Pons (tissue), 1 donor: ENCODE measurements around the gene FAM193B.

ENCODE experiments used
- DNase-seq: peaks from one replicate; pipeline ENCODE4 v3.0.0-alpha.2; 2016; ENCODE audit warnings: low spot score

The FAM193B gene

DNA sequence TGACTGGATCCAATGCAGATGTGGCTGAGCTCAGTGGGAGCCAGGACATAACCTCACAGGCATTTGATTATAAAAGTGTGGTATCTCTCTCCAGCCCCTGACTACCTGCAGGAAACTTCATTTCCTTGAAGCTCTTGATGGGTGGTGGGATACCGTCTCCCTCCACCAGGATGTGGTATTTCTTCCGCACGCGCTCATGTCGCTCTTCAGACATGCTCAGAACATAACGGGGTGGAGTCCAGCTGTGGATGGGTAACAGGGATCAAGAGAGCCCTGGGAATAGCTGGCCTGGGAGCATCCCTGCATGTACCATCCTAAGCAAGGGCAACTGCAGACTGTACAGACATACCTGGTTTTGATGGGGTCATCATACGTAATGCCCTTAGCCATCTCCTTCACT is 38.8 kb downstream of the FAM193B start:
- DNase-seq, result no peak

DNA sequence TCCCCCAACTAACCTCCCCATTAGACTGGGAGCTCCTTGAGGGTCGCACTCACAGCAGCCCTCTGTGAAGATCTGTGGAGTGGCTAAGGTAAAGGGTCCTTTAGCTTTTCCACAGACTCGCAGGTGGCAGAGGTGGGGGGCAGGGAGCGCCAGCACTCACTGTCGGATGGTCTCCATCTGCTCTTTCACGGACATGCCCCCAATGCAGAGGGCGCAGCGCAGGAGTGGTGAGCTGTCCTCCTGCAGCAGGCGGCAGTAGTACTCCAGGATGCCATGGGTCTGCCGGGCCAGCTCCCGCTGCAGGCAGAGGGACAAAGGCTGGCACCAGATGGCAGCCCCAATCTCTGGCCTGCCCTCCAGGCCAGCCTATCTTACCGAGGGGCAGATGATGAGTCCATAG is 39.8 kb downstream of the FAM193B start:
- DNase-seq, result no peak

GRCh38 chr5:177513500-177513899 is 40.9 kb downstream of the FAM193B start:
- DNase-seq, result no peak

GRCh38 chr5:177512736-177513380 is 41.5 kb downstream of the FAM193B start:
- DNase-seq, result no peak

GRCh38 chr5:177511796-177512675 is 42.3 kb downstream of the FAM193B start:
- no peak for DNase-seq

DNA sequence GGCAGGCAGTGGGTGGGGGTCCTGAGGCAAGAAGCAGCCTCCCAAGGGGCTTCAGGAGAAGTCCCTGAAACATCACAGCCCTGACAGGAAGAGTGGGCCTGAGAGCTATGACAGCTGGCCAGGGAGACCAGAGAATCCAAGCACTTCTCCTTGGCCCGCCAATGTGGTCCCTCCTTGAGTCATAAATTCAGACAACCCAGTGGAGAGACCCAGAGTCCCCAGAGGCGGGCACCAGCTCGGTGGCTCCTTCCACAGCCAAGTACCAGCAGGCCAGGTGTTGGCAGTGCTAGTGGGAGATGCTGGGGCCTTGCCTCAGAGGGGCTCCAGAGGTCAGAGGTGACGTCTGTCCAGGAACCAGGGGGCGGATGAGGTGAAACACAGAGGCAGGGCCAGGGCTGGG is 43.2 kb downstream of the FAM193B start:
- no peak for DNase-seq

DNA sequence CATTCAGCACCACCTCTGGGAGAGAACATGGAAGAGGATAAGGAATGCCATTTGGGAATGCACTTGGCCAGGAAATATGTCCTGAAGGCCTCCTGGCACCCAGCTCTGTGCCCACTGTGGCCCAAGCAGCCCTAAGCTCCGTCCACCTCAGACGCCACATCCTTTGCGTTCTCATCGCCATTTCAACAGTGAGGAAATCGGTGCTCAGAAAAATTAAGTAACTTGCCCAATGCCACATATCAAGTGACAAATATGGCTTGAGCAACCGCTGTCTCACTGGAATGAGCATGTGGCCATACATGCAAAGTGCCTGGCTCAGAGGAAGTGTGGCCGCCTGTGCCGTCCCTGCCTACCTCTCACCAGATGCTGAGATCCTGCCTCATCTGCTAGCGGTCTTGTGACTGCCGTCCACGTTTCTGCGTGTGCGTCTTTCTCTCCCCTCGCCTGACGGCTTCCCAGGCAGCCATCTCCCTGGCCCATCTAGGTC is 43.8 kb downstream of the FAM193B start:
- DNase-seq, result no peak

DNA sequence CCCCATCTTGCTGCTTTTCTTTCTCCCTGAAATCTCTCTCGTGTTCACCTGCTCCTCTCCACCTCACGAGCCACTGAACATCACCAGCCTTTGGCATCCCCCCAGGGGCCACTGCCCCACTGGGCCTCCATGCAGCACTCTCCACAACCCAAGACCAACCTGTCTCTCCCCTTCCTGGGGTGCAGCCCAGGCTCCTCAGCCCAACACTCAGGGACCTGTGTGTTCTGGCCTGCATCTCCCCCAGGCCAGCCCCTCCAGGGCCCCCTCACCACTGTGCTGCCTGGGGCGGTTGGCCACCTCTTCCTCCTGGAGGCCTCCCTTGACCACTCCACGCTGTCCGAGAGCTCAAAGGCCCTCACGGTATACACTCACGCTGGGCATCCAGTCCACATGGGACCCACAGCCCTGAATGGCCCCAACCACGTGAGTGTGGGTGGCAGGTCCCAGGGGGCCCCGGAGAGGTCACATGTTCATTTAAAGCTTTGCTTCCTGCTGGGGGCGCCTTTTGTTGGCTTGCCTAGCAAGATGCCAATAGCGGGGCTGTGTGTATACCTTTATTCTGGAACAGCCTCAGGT is 44.3 kb downstream of the FAM193B start:
- no peak for DNase-seq

- no peak for DNase-seq
These were observed 44.9 kb downstream of the FAM193B start, which contains the start of gene DOK3 for GRCh38 chr5:177509381-177509951. Gene DOK3, minus strand, starts transcription at chr5:177509826. Its CDS starts 286 bp downstream, at chr5:177509540.

GRCh38 chr5:177508837-177509236 is 45.5 kb downstream of the FAM193B start:
- DNase-seq, result no peak

DNA sequence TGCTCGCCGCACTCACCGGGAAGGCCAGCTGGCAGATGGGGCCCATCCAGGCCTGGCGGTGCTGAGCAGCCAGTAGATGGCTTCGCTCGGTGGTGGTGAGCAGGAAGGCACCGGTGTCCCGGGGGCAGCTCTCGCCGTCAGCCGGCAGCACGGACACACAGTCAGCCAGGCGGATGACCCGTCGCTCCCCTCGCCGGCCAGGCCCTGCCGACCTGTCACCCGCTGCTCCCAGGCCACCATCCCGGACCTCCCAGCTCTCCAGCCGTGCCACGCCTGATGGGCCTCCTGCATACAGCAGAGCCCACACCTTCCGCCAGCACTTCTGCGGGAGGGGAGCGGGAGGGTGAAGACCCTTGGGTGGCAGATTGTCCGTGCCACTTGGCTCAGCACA is 46.1 kb downstream of the FAM193B start:
- DNase-seq, result no peak

DNA sequence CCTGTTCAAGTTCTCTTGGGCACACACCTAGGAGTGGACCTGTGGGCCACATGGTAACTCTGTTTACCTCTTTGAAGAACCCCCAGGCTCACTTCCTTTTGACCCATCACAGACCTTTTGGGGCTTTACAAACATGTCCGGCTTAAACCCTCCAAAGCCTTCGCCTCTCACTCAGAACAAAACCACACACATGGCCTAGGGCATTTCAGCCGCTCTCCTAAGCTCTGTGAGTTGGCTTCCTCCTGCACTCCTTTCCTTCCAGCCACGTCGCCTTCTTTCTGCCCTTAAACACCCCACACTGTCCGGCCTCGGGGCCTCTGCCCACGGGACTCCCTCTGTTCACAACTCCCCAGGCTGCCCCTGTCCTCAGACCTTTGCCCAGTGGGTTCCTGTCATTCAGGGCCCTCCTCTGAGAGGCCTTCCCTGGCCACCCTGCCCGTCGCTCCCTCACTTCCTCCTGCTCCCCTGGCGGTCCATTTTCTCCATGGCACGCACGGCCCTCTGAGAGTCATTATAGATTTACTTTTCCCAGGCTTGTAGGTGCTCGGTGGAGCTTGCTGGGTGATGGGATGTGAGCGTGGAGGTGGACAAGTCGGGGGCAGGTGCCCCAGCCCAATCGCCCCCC is 46.7 kb downstream of the FAM193B start:
- DNase-seq, result no peak

DNA sequence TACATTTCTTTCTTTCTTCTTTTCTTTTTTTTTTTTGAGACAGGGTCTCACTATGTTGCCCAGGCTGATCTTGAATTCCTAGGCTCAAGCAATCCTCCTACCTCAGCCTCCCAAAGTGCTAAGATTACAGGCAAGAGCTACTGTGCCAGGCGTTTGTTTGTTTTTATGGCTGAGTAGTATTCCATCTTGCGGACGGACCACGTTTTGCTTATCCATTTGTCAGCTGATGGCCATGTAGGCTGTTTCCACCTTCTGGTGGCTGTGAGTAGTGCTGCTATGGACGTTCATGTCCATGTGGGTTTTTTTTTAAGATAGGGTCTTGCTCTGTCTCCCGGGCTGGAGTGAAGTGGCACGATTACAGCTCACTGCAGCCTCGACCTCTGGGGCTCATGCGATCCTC is 47.2 kb downstream of the FAM193B start:
- DNase-seq, result no peak

GRCh38 chr5:177505075-177505474 is 49.3 kb downstream of the FAM193B start:
- no peak for DNase-seq

GRCh38 chr5:177504086-177505056 is 50.0 kb downstream of the FAM193B start:
- no peak for DNase-seq

DNA sequence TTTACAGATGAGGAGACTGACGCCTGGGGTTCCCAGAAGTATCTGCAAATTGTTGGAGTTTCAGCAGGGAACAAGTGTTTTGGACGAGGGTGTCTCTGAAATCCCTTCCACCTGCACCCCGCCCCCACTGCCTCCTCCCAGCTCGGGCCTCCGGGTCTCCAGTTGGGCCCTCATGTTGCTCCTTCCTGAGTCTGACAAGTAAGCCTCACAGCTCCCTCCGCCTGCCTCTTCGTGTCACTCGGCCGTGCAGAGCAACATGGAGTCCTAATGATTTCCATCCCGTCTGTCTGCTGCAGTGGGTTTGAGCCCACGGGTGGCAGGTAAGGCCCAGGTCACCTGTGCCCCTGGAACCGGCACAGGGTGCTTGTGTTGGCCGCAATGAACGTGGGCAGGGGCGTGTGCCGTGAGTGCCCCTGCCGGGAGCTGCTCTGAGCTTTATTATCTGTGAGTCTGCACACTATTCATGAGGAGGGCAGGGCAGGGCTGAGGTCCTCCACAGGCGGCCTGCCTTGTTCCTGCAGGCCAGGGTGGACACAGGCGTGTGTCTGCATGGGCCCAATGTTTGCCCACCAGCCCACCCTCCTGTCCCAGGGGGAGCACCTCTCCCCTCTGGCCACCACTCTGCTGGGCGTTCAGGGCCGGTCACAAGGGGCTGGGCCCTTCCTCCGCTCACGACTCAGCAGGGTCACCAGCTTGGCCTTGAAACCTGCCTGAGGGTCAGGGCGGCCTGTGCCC is 50.8 kb downstream of the FAM193B start:
- DNase-seq, result no peak

GRCh38 chr5:177502886-177503285 is 51.5 kb downstream of the FAM193B start:
- no peak for DNase-seq

DNA sequence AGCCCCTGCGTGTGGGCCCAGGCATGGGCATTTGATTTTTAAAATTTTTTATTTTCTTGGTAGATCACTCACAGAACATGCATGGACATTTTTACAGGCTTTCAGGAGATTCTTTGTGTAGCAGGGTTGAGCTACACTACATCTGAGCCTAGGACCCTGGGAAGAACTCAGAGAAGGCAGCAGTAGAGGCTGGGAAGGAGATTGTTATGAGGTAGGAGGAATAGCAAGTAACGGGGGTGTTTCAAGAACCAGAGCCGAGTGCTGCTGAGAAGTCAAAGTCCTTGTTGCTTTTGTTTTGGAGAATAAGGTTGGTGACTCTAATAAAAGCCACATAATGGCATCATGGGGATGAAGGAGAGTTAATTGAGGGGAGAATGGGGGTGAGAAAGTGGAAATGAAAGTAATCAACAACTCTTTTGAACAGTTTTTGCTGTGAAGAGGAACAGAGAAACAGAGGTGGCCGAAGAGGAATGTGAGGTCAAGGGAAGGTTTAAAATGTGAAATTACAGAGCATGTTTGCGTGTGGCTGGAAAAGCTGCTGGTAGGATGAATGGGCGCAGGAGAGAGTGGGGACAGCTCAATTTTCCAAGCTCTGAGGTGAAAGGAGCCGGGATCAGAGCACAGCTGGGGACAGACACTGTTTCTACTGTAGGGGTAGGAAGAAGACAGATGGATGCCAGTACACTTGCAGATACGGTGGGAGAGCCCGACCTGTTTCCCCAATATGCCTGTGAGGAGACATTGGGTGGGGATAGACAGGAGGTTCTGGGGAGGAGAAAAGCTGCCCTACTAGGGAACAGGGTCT is 52.3 kb downstream of the FAM193B start:
- DNase-seq, result no peak
